Liver (tissue), 3 donors: ENCODE data around the gene MIEF1.

ENCODE experiments used
- FOXA1 ChIP-seq: IDR thresholded peaks from 2 replicates; pipeline ENCODE4 v1.6.1; 2016; ENCODE audit warnings: antibody characterized with exemption
- GABPA ChIP-seq, 2 donors: IDR thresholded peaks in 1 of 2; conservative IDR thresholded peaks in 1 of 2; 2 replicates each; pipeline ENCODE4 v1.6.1; 2016; ENCODE audit warnings: antibody characterized with exemption in 2 of 2, mild to moderate bottlenecking in 1 of 2, moderate library complexity in 1 of 2
- HNF4A ChIP-seq, 2 donors: conservative IDR thresholded peaks; 2 replicates each; pipeline ENCODE4 v1.6.1; 2016; ENCODE audit warnings: antibody characterized with exemption in 2 of 2, mild to moderate bottlenecking in 2 of 2
- JUND ChIP-seq, 2 donors: IDR thresholded peaks; 2 replicates each; pipeline ENCODE4 v1.6.1; 2016; ENCODE audit warnings: antibody characterized with exemption in 2 of 2
- MAX ChIP-seq: IDR thresholded peaks from 2 replicates; pipeline ENCODE4 v1.6.1; 2016; ENCODE audit warnings: antibody characterized with exemption
- RAD21 ChIP-seq, 2 donors: IDR thresholded peaks; 2 replicates each; pipeline ENCODE4 v1.6.1; 2016; ENCODE audit warnings: antibody characterized with exemption in 2 of 2, mild to moderate bottlenecking in 2 of 2
- REST ChIP-seq: IDR thresholded peaks from 2 replicates; pipeline ENCODE4 v1.6.1; 2016; ENCODE audit warnings: antibody characterized with exemption, mild to moderate bottlenecking
- RXRA ChIP-seq, 2 donors: IDR thresholded peaks; 2 replicates each; pipeline ENCODE4 v1.6.1; 2017 to 2018; ENCODE audit warnings: antibody characterized with exemption in 2 of 2, mild to moderate bottlenecking in 1 of 2
- SP1 ChIP-seq: IDR thresholded peaks from 2 replicates; pipeline ENCODE4 v1.6.1; 2018; ENCODE audit warnings: antibody characterized with exemption, mild to moderate bottlenecking
- TAF1 ChIP-seq: conservative IDR thresholded peaks from 2 replicates; pipeline ENCODE4 v1.6.1; 2016; ENCODE audit warnings: antibody characterized with exemption, mild to moderate bottlenecking
- YY1 ChIP-seq: IDR thresholded peaks from 2 replicates; pipeline ENCODE4 v1.6.1; 2016; ENCODE audit warnings: antibody characterized with exemption, mild to moderate bottlenecking
- TF ChIP-seq, protein P1 (sequence below): fragments of 150-350 bp; IDR thresholded peaks from 2 replicates; pipeline ENCODE4 v1.5.1; 2017; ENCODE audit warnings: improper control_type of control experiment, low read depth, low read length; ENCODE audit not compliant: missing input control
- TF ChIP-seq, protein P2 (sequence below): IDR thresholded peaks from 2 replicates; pipeline ENCODE4 v1.6.1; 2016; ENCODE audit warnings: antibody characterized with exemption
- TF ChIP-seq, protein P3 (sequence below): IDR thresholded peaks from 2 replicates; pipeline ENCODE4 v1.6.1; 2016; ENCODE audit warnings: antibody characterized with exemption
- donor health status: healthy.
- donor health status: healthy.

- TF ChIP-seq, protein P1, sequence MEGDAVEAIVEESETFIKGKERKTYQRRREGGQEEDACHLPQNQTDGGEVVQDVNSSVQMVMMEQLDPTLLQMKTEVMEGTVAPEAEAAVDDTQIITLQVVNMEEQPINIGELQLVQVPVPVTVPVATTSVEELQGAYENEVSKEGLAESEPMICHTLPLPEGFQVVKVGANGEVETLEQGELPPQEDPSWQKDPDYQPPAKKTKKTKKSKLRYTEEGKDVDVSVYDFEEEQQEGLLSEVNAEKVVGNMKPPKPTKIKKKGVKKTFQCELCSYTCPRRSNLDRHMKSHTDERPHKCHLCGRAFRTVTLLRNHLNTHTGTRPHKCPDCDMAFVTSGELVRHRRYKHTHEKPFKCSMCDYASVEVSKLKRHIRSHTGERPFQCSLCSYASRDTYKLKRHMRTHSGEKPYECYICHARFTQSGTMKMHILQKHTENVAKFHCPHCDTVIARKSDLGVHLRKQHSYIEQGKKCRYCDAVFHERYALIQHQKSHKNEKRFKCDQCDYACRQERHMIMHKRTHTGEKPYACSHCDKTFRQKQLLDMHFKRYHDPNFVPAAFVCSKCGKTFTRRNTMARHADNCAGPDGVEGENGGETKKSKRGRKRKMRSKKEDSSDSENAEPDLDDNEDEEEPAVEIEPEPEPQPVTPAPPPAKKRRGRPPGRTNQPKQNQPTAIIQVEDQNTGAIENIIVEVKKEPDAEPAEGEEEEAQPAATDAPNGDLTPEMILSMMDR: no peak
- no peak for TF ChIP-seq REST
- no peak for TF ChIP-seq RAD21 (IDR thresholded peaks at IDR 0.05)
- TF ChIP-seq, protein P2, sequence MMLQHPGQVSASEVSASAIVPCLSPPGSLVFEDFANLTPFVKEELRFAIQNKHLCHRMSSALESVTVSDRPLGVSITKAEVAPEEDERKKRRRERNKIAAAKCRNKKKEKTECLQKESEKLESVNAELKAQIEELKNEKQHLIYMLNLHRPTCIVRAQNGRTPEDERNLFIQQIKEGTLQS: no peak
- TF ChIP-seq YY1: no peak
- no peak for TF ChIP-seq FOXA1
- TF ChIP-seq TAF1: no peak
- TF ChIP-seq, protein P3, sequence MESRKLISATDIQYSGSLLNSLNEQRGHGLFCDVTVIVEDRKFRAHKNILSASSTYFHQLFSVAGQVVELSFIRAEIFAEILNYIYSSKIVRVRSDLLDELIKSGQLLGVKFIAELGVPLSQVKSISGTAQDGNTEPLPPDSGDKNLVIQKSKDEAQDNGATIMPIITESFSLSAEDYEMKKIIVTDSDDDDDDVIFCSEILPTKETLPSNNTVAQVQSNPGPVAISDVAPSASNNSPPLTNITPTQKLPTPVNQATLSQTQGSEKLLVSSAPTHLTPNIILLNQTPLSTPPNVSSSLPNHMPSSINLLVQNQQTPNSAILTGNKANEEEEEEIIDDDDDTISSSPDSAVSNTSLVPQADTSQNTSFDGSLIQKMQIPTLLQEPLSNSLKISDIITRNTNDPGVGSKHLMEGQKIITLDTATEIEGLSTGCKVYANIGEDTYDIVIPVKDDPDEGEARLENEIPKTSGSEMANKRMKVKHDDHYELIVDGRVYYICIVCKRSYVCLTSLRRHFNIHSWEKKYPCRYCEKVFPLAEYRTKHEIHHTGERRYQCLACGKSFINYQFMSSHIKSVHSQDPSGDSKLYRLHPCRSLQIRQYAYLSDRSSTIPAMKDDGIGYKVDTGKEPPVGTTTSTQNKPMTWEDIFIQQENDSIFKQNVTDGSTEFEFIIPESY: no peak
- TF ChIP-seq MAX: no peak
- no peak for TF ChIP-seq HNF4A (conservative IDR thresholded peaks at IDR 0.05)
- TF ChIP-seq JUND (IDR thresholded peaks at IDR 0.05): no peak
- TF ChIP-seq SP1: no peak
- TF ChIP-seq GABPA (IDR thresholded peaks at IDR 0.05 in 1 of 2, conservative IDR thresholded peaks at IDR 0.05 in 1 of 2): no peak
- no peak for TF ChIP-seq RXRA (IDR thresholded peaks at IDR 0.05)
These were observed 34.6 kb upstream of the MIEF1 start for GRCh38 chr22:39467390-39467895.
